Glutamatergic neuron (in vitro differentiated cells): ENCODE data around the gene PDAP1. TPM values are rescaled to one million over a fixed set of nuclear protein-coding genes. Genes with fewer than 3 reads are reported as not detected.
"Not testable (repeated sequence)": the region's sequence is repeated elsewhere in the genome, so short reads cannot be mapped to it uniquely, and the experiment has no call there.

ENCODE experiments used
- DNase-seq: peaks from one replicate; pipeline ENCODE4 v3.0.0; 2022
- H3K27ac Mint-ChIP-seq: one replicate; pipeline ENCODE4 v1.8.0; 2020; ENCODE audit warnings: mild to moderate bottlenecking, mixed read lengths, inconsistent platforms; ENCODE audit not compliant: unreplicated experiment
- H3K27me3 Mint-ChIP-seq: one replicate; pipeline ENCODE4 v1.8.0; 2020; ENCODE audit warnings: mild to moderate bottlenecking, moderate library complexity, mixed read lengths, inconsistent platforms; ENCODE audit not compliant: unreplicated experiment
- H3K36me3 Mint-ChIP-seq: one replicate; pipeline ENCODE4 v1.8.0; 2020; ENCODE audit warnings: mild to moderate bottlenecking, mixed read lengths, inconsistent platforms; ENCODE audit not compliant: unreplicated experiment
- H3K4me1 Mint-ChIP-seq: one replicate; pipeline ENCODE4 v1.8.0; 2020; ENCODE audit warnings: mild to moderate bottlenecking, low read depth, mixed read lengths, inconsistent platforms; ENCODE audit not compliant: unreplicated experiment
- H3K4me3 Mint-ChIP-seq: one replicate; pipeline ENCODE4 v1.8.0; 2020; ENCODE audit warnings: mild to moderate bottlenecking, mixed read lengths, inconsistent platforms; ENCODE audit not compliant: unreplicated experiment
- H3K9me3 Mint-ChIP-seq: one replicate; pipeline ENCODE4 v1.8.0; 2020; ENCODE audit warnings: mild to moderate bottlenecking, moderate library complexity, mixed read lengths, inconsistent platforms; ENCODE audit not compliant: unreplicated experiment
- total RNA-seq: library from RNA; stranded (reverse); fragmentation: NEBNext Ultra II Directional; extraction: Animal tissue kit (Norgen Biotek cat#: 25700); gene quantifications from one replicate; pipeline ENCODE4 v1.2.1, GENCODE V29; 2021; ENCODE audit not compliant: unreplicated experiment
- TF ChIP-seq, protein P1 (sequence below): fragments of 200-600 bp; sonication (generic); IDR thresholded peaks from one replicate; pipeline ENCODE4 v1.5.0; 2021; ENCODE audit not compliant: partially characterized antibody, unreplicated experiment

Gene PDAP1
- total RNA-seq, 1 donor from 2014 or later, result 134 TPM

- Mint-ChIP-seq H3K4me1 (peaks cover 10% of the 10 kb centered on the region), H3K4me3 (peak overlapping the region; percentile 96), H3K36me3 (no peaks in the 10 kb centered on the region), H3K9me3 (peaks cover 6% of the 10 kb centered on the region), H3K27me3 (peaks cover 9% of the 10 kb centered on the region), H3K27ac (peak overlapping the region; percentile 84)
- no peak for DNase-seq
- TF ChIP-seq, protein P1, sequence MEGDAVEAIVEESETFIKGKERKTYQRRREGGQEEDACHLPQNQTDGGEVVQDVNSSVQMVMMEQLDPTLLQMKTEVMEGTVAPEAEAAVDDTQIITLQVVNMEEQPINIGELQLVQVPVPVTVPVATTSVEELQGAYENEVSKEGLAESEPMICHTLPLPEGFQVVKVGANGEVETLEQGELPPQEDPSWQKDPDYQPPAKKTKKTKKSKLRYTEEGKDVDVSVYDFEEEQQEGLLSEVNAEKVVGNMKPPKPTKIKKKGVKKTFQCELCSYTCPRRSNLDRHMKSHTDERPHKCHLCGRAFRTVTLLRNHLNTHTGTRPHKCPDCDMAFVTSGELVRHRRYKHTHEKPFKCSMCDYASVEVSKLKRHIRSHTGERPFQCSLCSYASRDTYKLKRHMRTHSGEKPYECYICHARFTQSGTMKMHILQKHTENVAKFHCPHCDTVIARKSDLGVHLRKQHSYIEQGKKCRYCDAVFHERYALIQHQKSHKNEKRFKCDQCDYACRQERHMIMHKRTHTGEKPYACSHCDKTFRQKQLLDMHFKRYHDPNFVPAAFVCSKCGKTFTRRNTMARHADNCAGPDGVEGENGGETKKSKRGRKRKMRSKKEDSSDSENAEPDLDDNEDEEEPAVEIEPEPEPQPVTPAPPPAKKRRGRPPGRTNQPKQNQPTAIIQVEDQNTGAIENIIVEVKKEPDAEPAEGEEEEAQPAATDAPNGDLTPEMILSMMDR, result no peak
Measured at GRCh38 chr7:99437946-99438572, 29.7 kb upstream of the PDAP1 start.

- Mint-ChIP-seq H3K27ac (no peak overlapping the region), H3K4me1 (no peaks in the 10 kb centered on the region), H3K36me3 (no peaks in the 10 kb centered on the region), H3K27me3 (peaks cover 1% of the 10 kb centered on the region), H3K4me3 (no peak overlapping the region), H3K9me3 (peaks cover 2% of the 10 kb centered on the region)
- TF ChIP-seq, protein P1, result no peak
- DNase-seq, result no peak
Measured at GRCh38 chr7:99433158-99433557, 24.8 kb upstream of the PDAP1 start.

DNA sequence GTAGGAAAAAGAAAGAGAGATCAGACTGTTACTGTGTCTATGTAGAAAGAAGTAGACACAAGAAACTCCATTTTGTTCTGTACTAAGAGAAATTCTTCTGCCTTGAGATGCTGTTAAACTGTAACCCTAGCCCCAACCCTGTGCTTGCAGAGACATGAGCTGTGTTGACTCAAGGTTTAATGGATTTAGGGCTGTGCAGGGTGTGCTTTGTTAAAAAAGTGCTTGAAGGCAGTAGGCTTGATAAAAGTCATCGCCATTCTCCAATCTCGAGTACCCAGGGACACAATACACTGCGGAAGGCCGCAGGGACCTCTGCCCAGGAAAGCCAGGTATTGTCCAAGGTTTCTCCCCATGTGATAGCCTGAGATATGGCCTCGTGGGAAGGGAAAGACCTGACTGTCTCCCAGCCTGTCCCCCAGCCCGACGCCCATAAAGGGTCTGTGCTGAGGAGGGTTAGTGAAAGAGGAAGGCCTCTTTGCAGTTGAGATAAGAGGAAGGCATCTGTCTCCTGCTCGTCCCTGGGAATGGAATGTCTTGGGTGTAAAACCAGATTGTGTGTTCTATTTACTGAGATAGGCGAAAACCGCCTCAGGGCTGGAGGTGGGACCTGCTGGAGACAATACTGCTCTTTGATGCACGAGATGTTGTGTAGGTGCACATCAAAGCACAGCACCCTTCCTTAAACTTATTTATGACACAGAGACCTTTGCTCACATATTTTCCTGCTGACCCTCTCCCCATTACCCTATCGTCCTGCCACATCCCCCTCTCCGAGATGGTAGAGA lies 23.6 kb upstream of the PDAP1 start:
- H3K4me1 Mint-ChIP-seq, H3K36me3 Mint-ChIP-seq, DNase-seq, H3K4me3 Mint-ChIP-seq, H3K9me3 Mint-ChIP-seq, H3K27me3 Mint-ChIP-seq, H3K27ac Mint-ChIP-seq: not testable (repeated sequence)

DNA sequence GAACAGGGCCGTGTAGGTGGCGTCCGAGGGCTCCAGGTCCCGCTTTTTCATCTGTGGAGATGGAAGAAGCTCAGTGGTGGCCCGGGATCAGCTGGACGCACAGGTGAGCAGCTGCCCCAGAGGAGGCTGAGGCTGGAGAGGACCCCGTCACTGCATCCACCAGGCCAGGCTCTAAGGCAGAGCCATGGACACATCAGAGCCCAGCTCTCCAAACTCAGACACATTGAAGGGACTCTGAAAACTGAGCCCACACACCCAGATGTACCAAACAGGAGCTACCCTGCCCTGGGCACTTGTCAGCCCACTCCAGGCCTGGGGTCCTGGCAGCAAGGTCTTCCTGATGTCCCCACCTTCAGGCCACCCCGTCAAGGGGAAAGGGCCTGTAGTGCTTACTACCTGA lies 21.4 kb upstream of the PDAP1 start:
- H3K36me3 Mint-ChIP-seq, result no peaks in the 10 kb centered on the region
- no peaks in the 10 kb centered on the region for H3K4me1 Mint-ChIP-seq
- no peak overlapping the region for H3K27ac Mint-ChIP-seq
- no peak overlapping the region for H3K4me3 Mint-ChIP-seq
- no peak for DNase-seq
- TF ChIP-seq, protein P1, result no peak
- H3K27me3 Mint-ChIP-seq, result no peaks in the 10 kb centered on the region
- peaks cover 2% of the 10 kb centered on the region for H3K9me3 Mint-ChIP-seq

DNA sequence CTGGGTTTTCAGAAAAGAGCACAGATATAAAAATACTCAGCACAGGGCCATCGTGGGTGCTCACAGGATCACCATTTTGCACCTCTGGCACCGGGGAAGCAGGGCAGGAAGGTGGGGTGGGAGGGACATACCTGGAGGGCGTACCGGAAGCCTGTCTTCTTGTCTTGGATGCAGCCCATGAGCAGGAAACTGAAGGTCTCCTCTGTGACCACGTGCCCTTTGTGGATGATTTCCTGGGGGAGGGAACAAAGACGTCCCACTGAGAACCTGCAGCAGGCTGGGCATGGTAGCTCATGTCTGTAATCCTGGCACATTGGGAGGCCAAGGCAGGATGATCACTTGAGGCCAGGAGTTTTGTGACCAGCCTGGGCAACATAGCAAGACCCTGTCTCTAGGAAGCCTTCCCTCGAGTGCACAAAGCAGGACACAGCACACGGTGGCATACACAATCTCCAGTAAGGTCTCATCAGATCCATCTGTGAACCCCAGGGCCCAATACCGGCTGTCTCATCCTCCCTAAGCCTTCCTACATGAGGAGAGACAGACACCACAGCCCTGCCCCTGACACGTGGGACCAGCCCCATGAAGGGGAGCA lies 20.7 kb upstream of the PDAP1 start:
- no peaks in the 10 kb centered on the region for H3K27me3 Mint-ChIP-seq
- no peak for DNase-seq
- H3K4me1 Mint-ChIP-seq, result no peaks in the 10 kb centered on the region
- H3K4me3 Mint-ChIP-seq, result no peak overlapping the region
- H3K27ac Mint-ChIP-seq, result no peak overlapping the region
- TF ChIP-seq, protein P1, result no peak
- H3K9me3 Mint-ChIP-seq, result peaks cover 3% of the 10 kb centered on the region
- no peaks in the 10 kb centered on the region for H3K36me3 Mint-ChIP-seq
